ENCODE results near the gene ARHGAP28.

DNA sequence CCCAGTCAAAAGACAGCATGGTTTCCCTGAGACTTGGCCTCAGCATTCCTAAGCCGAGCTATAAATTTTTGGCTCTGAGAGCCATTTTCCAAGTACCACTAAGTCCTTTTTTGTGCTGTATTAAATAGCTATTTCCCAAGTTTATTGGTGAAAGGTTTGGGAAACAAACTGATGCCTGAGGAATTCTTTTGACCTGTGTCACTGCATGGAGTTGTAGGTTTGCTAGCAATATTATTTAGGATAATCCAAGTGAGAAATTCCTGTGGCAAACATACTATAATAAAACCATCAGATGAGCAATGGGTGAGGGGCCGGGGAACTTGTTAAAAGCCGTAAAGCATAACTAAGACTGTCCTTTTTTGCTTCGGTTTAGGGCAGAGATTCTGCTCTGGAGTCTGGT lies 28.4 kb downstream of the ARHGAP28 start:
- no peak for TF ChIP-seq POLR2A (IDR thresholded peaks at IDR 0.05; ENCODE audit: low read depth, low read length)
- TF ChIP-seq POLR2AphosphoS5 (IDR thresholded peaks at IDR 0.05; ENCODE audit: low read depth, low read length): no peak
- no peak for TF ChIP-seq TAF1 (IDR thresholded peaks at IDR 0.05; ENCODE audit: borderline replicate concordance, low read depth, low read length)

Measured in GM12892 (cell line).